Astrocyte (in vitro differentiated cells and primary cell): ENCODE results near the gene TRPC4.

ENCODE experiments used
- CTCF ChIP-seq: IDR thresholded peaks from 2 replicates; pipeline ENCODE4 v1.5.1; 2011; ENCODE audit warnings: low read depth, mild to moderate bottlenecking, inconsistent platforms, low read length, moderate library complexity; ENCODE audit not compliant: insufficient read depth
- EZH2 ChIP-seq: IDR thresholded peaks from 2 replicates; pipeline ENCODE4 v1.6.1; 2012; ENCODE audit warnings: mild to moderate bottlenecking, low read length, inconsistent platforms; ENCODE audit not compliant: insufficient read depth

GRCh38 chr13:37665420-37665819 is 204.2 kb downstream of the TRPC4 start:
- TF ChIP-seq CTCF (no peak), EZH2 (no peak)
